Stimulated activated CD8-positive, alpha-beta memory T cell treated with anti-CD3 and anti-CD28 coated beads, Interleukin-7, amount 100 ng/mL, for 24 hours (primary cell): ENCODE data around the gene PDIK1L.

Source experiments
- DNase-seq: peaks from one replicate; pipeline ENCODE4 v3.0.0-alpha.2; 2020; ENCODE audit warnings: low read depth

The PDIK1L gene

GRCh38 chr1:26111530-26112406, at the start of gene PDIK1L:
TSS of gene PDIK1L (plus strand) at chr1:26111824. CDS start at chr1:26114309, 2,485 bp downstream.
- DNase-seq = peak; percentile 88

- no peak for DNase-seq
Measured at GRCh38 chr1:26064553-26064952, 47.1 kb upstream of the PDIK1L start.

GRCh38 chr1:26066160-26066559, 45.5 kb upstream of the PDIK1L start:
- DNase-seq = no peak

GRCh38 chr1:26066857-26067256, 44.8 kb upstream of the PDIK1L start:
- no peak for DNase-seq

GRCh38 chr1:26067432-26067911, 44.2 kb upstream of the PDIK1L start, which contains the start of gene TRIM63:
TSS of gene TRIM63 (minus strand) at chr1:26067630. CDS start at chr1:26067494, 136 bp downstream.
- DNase-seq = no peak

GRCh38 chr1:26069941-26070295, 41.7 kb upstream of the PDIK1L start:
- DNase-seq = no peak

- no peak for DNase-seq
Measured at GRCh38 chr1:26070296-26070962, 41.2 kb upstream of the PDIK1L start.

- no peak for DNase-seq
Measured at GRCh38 chr1:26070963-26071342, 40.7 kb upstream of the PDIK1L start.

GRCh38 chr1:26072305-26072704, 39.3 kb upstream of the PDIK1L start:
- DNase-seq = no peak

- no peak for DNase-seq
Measured at GRCh38 chr1:26075421-26076144, 36.0 kb upstream of the PDIK1L start.

GRCh38 chr1:26077524-26077923, 34.1 kb upstream of the PDIK1L start:
- DNase-seq = no peak

- DNase-seq = no peak
Measured at GRCh38 chr1:26078286-26079177, 33.1 kb upstream of the PDIK1L start.

- no peak for DNase-seq
Measured at GRCh38 chr1:26079178-26079563, 32.5 kb upstream of the PDIK1L start.

GRCh38 chr1:26079960-26080814, 31.4 kb upstream of the PDIK1L start:
- DNase-seq = no peak

GRCh38 chr1:26081267-26082019, 30.2 kb upstream of the PDIK1L start:
- DNase-seq = no peak

GRCh38 chr1:26082020-26082350, 29.6 kb upstream of the PDIK1L start:
- no peak for DNase-seq

- DNase-seq = no peak
Measured at GRCh38 chr1:26083208-26083607, 28.4 kb upstream of the PDIK1L start.

- no peak for DNase-seq
Measured at GRCh38 chr1:26084091-26084561, 27.5 kb upstream of the PDIK1L start.

- DNase-seq = no peak
Measured at GRCh38 chr1:26084844-26085243, 26.8 kb upstream of the PDIK1L start.

GRCh38 chr1:26089125-26089524, 22.5 kb upstream of the PDIK1L start:
- no peak for DNase-seq
